ENCODE measurements around the gene SSR3. TPM values are rescaled to one million over a fixed set of nuclear protein-coding genes. Genes with fewer than 3 reads are reported as not detected.

The SSR3 gene
- total RNA-seq, 4 donors from 2014 or later: 42.5 to 74.7 (median 57.1) TPM

GRCh38 chr3:156493887-156494286 lies 61.0 kb downstream of the SSR3 start:
- no peak for TF ChIP-seq POLR2A (IDR thresholded peaks at IDR 0.05)
- TF ChIP-seq, protein P1, sequence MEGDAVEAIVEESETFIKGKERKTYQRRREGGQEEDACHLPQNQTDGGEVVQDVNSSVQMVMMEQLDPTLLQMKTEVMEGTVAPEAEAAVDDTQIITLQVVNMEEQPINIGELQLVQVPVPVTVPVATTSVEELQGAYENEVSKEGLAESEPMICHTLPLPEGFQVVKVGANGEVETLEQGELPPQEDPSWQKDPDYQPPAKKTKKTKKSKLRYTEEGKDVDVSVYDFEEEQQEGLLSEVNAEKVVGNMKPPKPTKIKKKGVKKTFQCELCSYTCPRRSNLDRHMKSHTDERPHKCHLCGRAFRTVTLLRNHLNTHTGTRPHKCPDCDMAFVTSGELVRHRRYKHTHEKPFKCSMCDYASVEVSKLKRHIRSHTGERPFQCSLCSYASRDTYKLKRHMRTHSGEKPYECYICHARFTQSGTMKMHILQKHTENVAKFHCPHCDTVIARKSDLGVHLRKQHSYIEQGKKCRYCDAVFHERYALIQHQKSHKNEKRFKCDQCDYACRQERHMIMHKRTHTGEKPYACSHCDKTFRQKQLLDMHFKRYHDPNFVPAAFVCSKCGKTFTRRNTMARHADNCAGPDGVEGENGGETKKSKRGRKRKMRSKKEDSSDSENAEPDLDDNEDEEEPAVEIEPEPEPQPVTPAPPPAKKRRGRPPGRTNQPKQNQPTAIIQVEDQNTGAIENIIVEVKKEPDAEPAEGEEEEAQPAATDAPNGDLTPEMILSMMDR (IDR thresholded peaks at IDR 0.05): no peak

GRCh38 chr3:156492801-156493261 lies 62.1 kb downstream of the SSR3 start:
- no peak for DNase-seq
- no peaks in the 10 kb centered on the region for H3K27me3 ChIP-seq
- 63 to 73% methylated on average over 3 of the region's 3 CpGs for WGBS, 2 donors
- no peak overlapping the region for H3K4me3 ChIP-seq
- H3K36me3 ChIP-seq: no peaks in the 10 kb centered on the region
- H3K27ac ChIP-seq: no peak overlapping the region
- intact Hi-C loops (cut with DNase I): no loop called here
- no peaks in the 10 kb centered on the region for H3K4me1 ChIP-seq
- no peak for TF ChIP-seq POLR2A (IDR thresholded peaks at IDR 0.05)
- TF ChIP-seq, protein P1 (IDR thresholded peaks at IDR 0.05): no peak
- H3K9me3 ChIP-seq: no peaks in the 10 kb centered on the region

More at GRCh38 chr3:156493887-156494286, 61.0 kb downstream of the SSR3 start:
- Histone ChIP-seq H3K36me3 (no peaks in the 10 kb centered on the region), H3K4me1 (no peaks in the 10 kb centered on the region), H3K27me3 (no peaks in the 10 kb centered on the region), H3K4me3 (no peak overlapping the region), H3K27ac (no peak overlapping the region), H3K9me3 (no peaks in the 10 kb centered on the region)
- 77 to 78% methylated on average over 3 of the region's 3 CpGs for WGBS, 2 donors
- no peak for DNase-seq
- intact Hi-C loops (cut with DNase I): no loop called here

DNA sequence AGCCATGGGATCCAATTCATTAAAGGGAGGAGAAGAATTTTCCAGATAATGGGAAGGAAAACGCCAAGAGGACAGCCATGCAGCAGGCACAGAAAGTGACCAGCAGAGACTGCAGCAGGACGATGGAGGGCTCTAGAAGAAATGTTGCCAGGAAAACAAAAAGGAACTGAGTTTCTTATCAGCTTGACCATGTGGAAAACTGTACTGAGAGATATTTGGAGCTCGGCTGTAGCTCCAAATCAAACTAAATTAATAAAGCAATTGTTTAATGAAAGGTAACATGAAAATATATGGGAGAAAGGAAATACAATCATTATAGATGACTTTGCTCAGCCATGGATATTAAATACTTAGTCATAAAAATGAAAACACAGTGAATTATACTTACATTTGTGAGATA lies 63.7 kb downstream of the SSR3 start:
- no peak for TF ChIP-seq POLR2A (IDR thresholded peaks at IDR 0.05)
- intact Hi-C loops (cut with DNase I): no loop called here
- no peak for DNase-seq
- no peak overlapping the region for H3K27ac ChIP-seq
- WGBS, 2 donors: 70 to 75% methylated on average over 3 of the region's 3 CpGs
- H3K4me3 ChIP-seq: no peak overlapping the region
- no peaks in the 10 kb centered on the region for H3K4me1 ChIP-seq
- H3K27me3 ChIP-seq: no peaks in the 10 kb centered on the region
- no peaks in the 10 kb centered on the region for H3K9me3 ChIP-seq
- H3K36me3 ChIP-seq: no peaks in the 10 kb centered on the region

Other genes starting within 250 kb of the SSR3 start
- 10 to 100 TPM; 28.0 to 40.4 (median 38.0) TPM for gene TIPARP, start 119.5 kb upstream of the SSR3 start, total RNA-seq

Measured in esophagus squamous epithelium (tissue), 5 donors.